ENCODE results near the gene VTCN1.

GRCh38 chr1:117096951-117097408 is 113.7 kb downstream of the VTCN1 start:
- TF ChIP-seq CTCF (IDR thresholded peaks at IDR 0.05) (no peak), POLR2A (IDR thresholded peaks at IDR 0.05) (no peak)
